Ramos (cell line): ENCODE measurements around the gene CHN2.
"Not testable (repeated sequence)": the region's sequence is repeated elsewhere in the genome, so short reads cannot be mapped to it uniquely, and the experiment has no call there.

Experiments used
- in situ Hi-C: fragments of 300-500 bp; cut with MboI; formaldehyde crosslinking; loops from one replicate; pipeline ENCODE4 v1.14.3; 2022; ENCODE audit warnings: low sequenced_read_pairs; ENCODE audit not compliant: unreplicated experiment

The CHN2 gene

GRCh38 chr7:29253225-29253624, 58.6 kb downstream of the CHN2 start:
- in situ Hi-C loops, result no loop called here

- in situ Hi-C loops, result no loop called here
Measured at GRCh38 chr7:29254591-29254990, 60.0 kb downstream of the CHN2 start.

- in situ Hi-C loops, result no loop called here
Measured at GRCh38 chr7:29255199-29255878, 60.8 kb downstream of the CHN2 start.

- in situ Hi-C loops, result no loop called here
Measured at GRCh38 chr7:29255906-29256692, 61.5 kb downstream of the CHN2 start.

GRCh38 chr7:29256693-29257002, 62.1 kb downstream of the CHN2 start:
- in situ Hi-C loops, result no loop called here

GRCh38 chr7:29258951-29259350, 64.4 kb downstream of the CHN2 start:
- in situ Hi-C loops, result no loop called here

- in situ Hi-C loops, result no loop called here
Measured at GRCh38 chr7:29262191-29262917, 67.8 kb downstream of the CHN2 start.

- in situ Hi-C loops, result not testable (repeated sequence)
Measured at GRCh38 chr7:29263601-29264207, 69.1 kb downstream of the CHN2 start.

GRCh38 chr7:29265208-29265923, 70.8 kb downstream of the CHN2 start:
- in situ Hi-C loops, result no loop called here

- in situ Hi-C loops, result no loop called here
Measured at GRCh38 chr7:29269935-29270334, 75.4 kb downstream of the CHN2 start.

GRCh38 chr7:29270594-29271318, 76.2 kb downstream of the CHN2 start:
- in situ Hi-C loops, result no loop called here

- in situ Hi-C loops, result no loop called here
Measured at GRCh38 chr7:29271319-29271658, 76.7 kb downstream of the CHN2 start.

GRCh38 chr7:29272057-29272456, 77.5 kb downstream of the CHN2 start:
- in situ Hi-C loops, result no loop called here

GRCh38 chr7:29274146-29275017, 79.8 kb downstream of the CHN2 start:
- in situ Hi-C loops, result no loop called here

- in situ Hi-C loops, result no loop called here
Measured at GRCh38 chr7:29275018-29275318, 80.4 kb downstream of the CHN2 start.

- in situ Hi-C loops, result no loop called here
Measured at GRCh38 chr7:29275493-29275892, 80.9 kb downstream of the CHN2 start.

- in situ Hi-C loops, result no loop called here
Measured at GRCh38 chr7:29276199-29276598, 81.6 kb downstream of the CHN2 start.

GRCh38 chr7:29276806-29277205, 82.2 kb downstream of the CHN2 start:
- in situ Hi-C loops, result no loop called here
